Stomach smooth muscle (tissue), 2 donors: ENCODE data around the gene ABCA2.

Source experiments
- H3K27ac ChIP-seq: one replicate; pipeline ENCODE4 v1.7.0; 2013; ENCODE audit warnings: mild to moderate bottlenecking, low read length, inconsistent platforms
- H3K27me3 ChIP-seq, 2 donors: one replicate each; pipeline ENCODE4 v1.7.0; 2013; ENCODE audit warnings: low read length in 2 of 2; ENCODE audit not compliant: insufficient read depth in 2 of 2, control insufficient read depth in 1 of 2
- H3K36me3 ChIP-seq, 2 donors: one replicate each; pipeline ENCODE4 v1.7.0; 2013; ENCODE audit warnings: low read length in 2 of 2; ENCODE audit not compliant: control insufficient read depth in 2 of 2, insufficient read depth in 2 of 2
- H3K4me1 ChIP-seq: one replicate; pipeline ENCODE4 v1.7.0; 2013; ENCODE audit warnings: low read length; ENCODE audit not compliant: control insufficient read depth, insufficient read depth
- H3K4me3 ChIP-seq, 2 donors: one replicate each; pipeline ENCODE4 v1.7.0; 2013; ENCODE audit warnings: low read length in 2 of 2
- H3K9ac ChIP-seq, 2 donors: one replicate each; pipeline ENCODE4 v1.7.0; 2013; ENCODE audit warnings: low read length in 2 of 2, mild to moderate bottlenecking in 1 of 2
- H3K9me3 ChIP-seq, 2 donors: one replicate each; pipeline ENCODE4 v1.7.0; 2013; ENCODE audit warnings: low read length in 2 of 2; ENCODE audit not compliant: control insufficient read depth in 2 of 2
- donor health status: healthy.
- donor health status: Pancreatic carcinoma.

Gene ABCA2

GRCh38 chr9:137042751-137043727 lies 15.0 kb upstream of the ABCA2 start:
- H3K36me3 ChIP-seq, result peaks cover 8 to 9% of the 10 kb centered on the region in 2 donors
- peaks cover 25% of the 10 kb centered on the region for H3K4me1 ChIP-seq
- H3K27ac ChIP-seq, result peak overlapping the region; percentile 46
- H3K27me3 ChIP-seq, result peaks cover 9 to 10% of the 10 kb centered on the region in 2 donors
- peak overlapping the region in 1 of 2 donors; percentile 29 for H3K4me3 ChIP-seq
- no peak overlapping the region for H3K9ac ChIP-seq
- no peaks in the 10 kb centered on the region for H3K9me3 ChIP-seq

GRCh38 chr9:137041124-137041523 lies 13.1 kb upstream of the ABCA2 start:
- Histone ChIP-seq H3K4me3 (no peak overlapping the region), H3K4me1 (peaks cover 18% of the 10 kb centered on the region), H3K36me3 (peaks cover 8 to 9% of the 10 kb centered on the region in 2 donors), H3K27ac (no peak overlapping the region), H3K9ac (no peak overlapping the region), H3K27me3 (no peaks in the 10 kb centered on the region), H3K9me3 (no peaks in the 10 kb centered on the region)

DNA sequence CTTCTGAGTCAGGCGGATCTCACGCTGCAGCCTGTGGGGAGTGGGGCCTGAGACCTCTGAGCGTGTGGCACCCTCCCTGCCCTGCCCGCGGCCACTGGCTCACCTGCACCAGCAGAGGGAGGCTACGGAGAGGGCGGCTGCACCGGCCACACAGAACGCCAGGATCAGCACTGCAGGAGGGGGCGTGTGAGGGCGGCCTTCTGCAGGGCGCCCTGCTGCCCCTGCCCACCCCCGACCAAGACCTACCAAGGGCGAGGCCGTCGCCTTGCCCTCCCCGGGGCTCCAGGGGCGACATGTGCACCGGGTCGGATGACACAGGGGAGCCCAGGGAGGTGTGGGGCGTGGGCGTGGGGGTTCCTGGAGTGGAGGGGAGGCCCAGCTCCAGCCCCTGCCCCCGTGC lies 12.5 kb upstream of the ABCA2 start:
- Histone ChIP-seq H3K4me3 (no peak overlapping the region), H3K36me3 (peaks cover 8 to 9% of the 10 kb centered on the region in 2 donors), H3K9ac (no peak overlapping the region), H3K27me3 (peaks cover 0 to 3% of the 10 kb centered on the region in 2 donors), H3K27ac (no peak overlapping the region), H3K9me3 (no peaks in the 10 kb centered on the region), H3K4me1 (peaks cover 16% of the 10 kb centered on the region)

DNA sequence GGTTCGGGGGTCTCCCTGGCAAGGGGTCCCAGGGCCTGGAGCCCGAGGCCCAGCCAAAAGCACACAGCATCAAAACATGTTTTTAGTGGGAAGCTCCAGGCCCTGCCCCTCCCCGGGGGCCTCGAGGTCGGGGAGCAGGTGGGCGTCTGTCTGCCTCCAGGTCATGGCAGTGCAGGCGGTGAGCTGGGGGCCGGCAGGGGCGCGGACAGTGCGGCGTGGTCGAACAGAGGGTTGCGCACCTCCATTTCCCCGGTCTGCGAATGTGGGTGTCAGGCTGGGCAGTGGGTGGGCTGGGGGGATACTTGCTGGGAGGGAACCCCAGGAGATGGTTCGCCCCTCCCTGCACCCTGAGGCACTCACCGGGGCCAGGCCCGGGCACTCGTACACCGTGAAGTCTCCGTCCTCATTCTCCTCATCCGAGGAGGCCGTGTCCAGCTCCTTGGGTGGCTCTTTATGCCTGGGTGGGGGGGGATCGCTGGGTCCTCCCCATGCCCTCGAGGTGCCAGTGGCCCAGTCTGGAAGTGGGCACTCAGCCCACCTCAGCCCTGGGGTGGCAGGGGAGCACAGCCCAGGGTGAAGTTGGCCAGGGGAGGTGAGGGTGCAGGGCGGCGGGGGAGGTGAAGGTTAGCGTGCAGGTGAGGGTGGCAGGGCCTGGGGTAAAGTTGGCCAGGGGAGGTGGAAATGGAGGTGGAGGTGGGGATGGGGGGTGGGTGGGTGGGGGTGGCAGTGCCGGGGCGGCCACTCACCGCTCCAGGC lies 11.8 kb upstream of the ABCA2 start:
- peaks cover 8 to 9% of the 10 kb centered on the region in 2 donors for H3K36me3 ChIP-seq

DNA sequence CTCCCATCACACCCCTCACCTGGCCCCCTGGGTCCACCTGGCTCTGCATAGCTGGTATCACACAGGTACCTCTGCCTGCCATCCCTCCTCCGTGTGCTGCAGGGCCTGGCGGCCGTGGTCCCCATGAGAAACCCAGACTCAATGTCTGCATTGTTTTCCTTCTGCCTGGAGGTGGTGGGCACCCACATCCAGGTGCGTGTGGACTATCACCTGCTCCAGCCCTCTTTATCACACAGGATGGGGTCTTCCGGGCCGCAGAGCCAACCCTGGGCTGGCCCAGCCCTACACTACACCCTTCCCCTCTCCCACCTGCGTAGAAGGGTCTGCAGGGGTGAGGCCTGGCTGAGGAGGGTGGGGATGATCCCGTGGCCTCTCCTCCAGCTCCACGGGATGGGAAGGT lies 10.9 kb upstream of the ABCA2 start:
- no peaks in the 10 kb centered on the region for H3K9me3 ChIP-seq
- H3K9ac ChIP-seq, result no peak overlapping the region
- peaks cover 8 to 9% of the 10 kb centered on the region in 2 donors for H3K36me3 ChIP-seq
- H3K4me1 ChIP-seq, result peaks cover 8% of the 10 kb centered on the region
- no peak overlapping the region for H3K27ac ChIP-seq
- no peak overlapping the region for H3K4me3 ChIP-seq
- peaks cover 0 to 7% of the 10 kb centered on the region in 2 donors for H3K27me3 ChIP-seq

More for the DNA sequence above, 11.8 kb upstream of the ABCA2 start:
- Histone ChIP-seq H3K27ac (no peak overlapping the region), H3K27me3 (peaks cover 0 to 7% of the 10 kb centered on the region in 2 donors), H3K4me3 (no peak overlapping the region), H3K4me1 (peaks cover 17% of the 10 kb centered on the region), H3K9ac (no peak overlapping the region), H3K9me3 (no peaks in the 10 kb centered on the region)

- no peaks in the 10 kb centered on the region for H3K9me3 ChIP-seq
- peaks cover 0 to 7% of the 10 kb centered on the region in 2 donors for H3K27me3 ChIP-seq
- H3K9ac ChIP-seq, result no peak overlapping the region
- H3K4me3 ChIP-seq, result no peak overlapping the region
- peaks cover 8% of the 10 kb centered on the region for H3K4me1 ChIP-seq
- H3K36me3 ChIP-seq, result peaks cover 8 to 9% of the 10 kb centered on the region in 2 donors
- H3K27ac ChIP-seq, result no peak overlapping the region
Observed at GRCh38 chr9:137037483-137037882, 9.4 kb upstream of the ABCA2 start.

DNA sequence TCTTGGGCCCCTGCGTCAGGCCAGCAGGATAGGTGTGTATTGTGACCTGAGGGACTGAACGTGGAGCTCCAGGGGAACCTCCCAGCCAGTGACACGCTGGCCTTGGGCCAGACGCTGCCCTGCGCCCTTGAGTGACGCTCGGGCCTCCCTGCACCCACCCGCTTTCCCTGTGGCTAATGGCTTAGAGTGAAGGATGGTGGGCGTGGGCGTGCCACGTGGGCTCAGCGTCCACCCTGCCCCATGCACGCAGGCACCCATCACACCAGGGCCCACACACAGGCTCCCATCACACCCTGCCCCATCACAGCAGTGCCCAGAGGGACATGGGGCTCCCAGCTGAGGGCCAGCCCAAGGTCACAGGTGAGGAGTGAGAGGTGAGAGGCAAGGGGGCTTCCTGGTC lies 9.0 kb upstream of the ABCA2 start:
- no peak overlapping the region for H3K9ac ChIP-seq
- H3K4me1 ChIP-seq, result peaks cover 8% of the 10 kb centered on the region
- no peaks in the 10 kb centered on the region for H3K9me3 ChIP-seq
- no peak overlapping the region for H3K4me3 ChIP-seq
- no peak overlapping the region for H3K27ac ChIP-seq
- H3K27me3 ChIP-seq, result peaks cover 0 to 7% of the 10 kb centered on the region in 2 donors
- H3K36me3 ChIP-seq, result peaks cover 8 to 9% of the 10 kb centered on the region in 2 donors

- H3K27me3 ChIP-seq, result peaks cover 0 to 7% of the 10 kb centered on the region in 2 donors
- peaks cover 8% of the 10 kb centered on the region for H3K4me1 ChIP-seq
- peaks cover 8 to 9% of the 10 kb centered on the region in 2 donors for H3K36me3 ChIP-seq
- no peak overlapping the region for H3K4me3 ChIP-seq
- H3K9me3 ChIP-seq, result no peaks in the 10 kb centered on the region
- H3K27ac ChIP-seq, result no peak overlapping the region
- H3K9ac ChIP-seq, result no peak overlapping the region
Observed at GRCh38 chr9:137035937-137036336, 7.9 kb upstream of the ABCA2 start.

DNA sequence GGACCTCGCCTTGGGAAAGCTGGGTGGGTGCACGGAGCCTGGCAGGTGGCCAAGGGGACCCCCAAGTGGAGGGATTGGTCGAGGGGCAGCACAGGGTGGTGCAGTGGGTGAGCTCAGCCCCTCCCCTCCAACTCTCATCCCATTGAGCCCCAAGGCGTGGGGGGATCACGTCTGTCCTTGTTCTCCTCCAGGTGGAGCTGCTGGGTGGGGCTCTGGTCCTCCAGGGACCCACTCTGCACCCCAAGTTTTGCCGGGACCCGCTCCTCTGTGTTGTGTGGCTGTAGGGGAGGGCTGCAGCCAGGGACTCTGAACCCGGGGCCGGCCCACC lies 7.4 kb upstream of the ABCA2 start:
- H3K36me3 ChIP-seq, result peaks cover 8 to 9% of the 10 kb centered on the region in 2 donors
- no peak overlapping the region for H3K4me3 ChIP-seq
- H3K9me3 ChIP-seq, result no peaks in the 10 kb centered on the region
- H3K4me1 ChIP-seq, result peaks cover 8% of the 10 kb centered on the region
- peaks cover 0 to 7% of the 10 kb centered on the region in 2 donors for H3K27me3 ChIP-seq
- H3K27ac ChIP-seq, result no peak overlapping the region
- H3K9ac ChIP-seq, result no peak overlapping the region

DNA sequence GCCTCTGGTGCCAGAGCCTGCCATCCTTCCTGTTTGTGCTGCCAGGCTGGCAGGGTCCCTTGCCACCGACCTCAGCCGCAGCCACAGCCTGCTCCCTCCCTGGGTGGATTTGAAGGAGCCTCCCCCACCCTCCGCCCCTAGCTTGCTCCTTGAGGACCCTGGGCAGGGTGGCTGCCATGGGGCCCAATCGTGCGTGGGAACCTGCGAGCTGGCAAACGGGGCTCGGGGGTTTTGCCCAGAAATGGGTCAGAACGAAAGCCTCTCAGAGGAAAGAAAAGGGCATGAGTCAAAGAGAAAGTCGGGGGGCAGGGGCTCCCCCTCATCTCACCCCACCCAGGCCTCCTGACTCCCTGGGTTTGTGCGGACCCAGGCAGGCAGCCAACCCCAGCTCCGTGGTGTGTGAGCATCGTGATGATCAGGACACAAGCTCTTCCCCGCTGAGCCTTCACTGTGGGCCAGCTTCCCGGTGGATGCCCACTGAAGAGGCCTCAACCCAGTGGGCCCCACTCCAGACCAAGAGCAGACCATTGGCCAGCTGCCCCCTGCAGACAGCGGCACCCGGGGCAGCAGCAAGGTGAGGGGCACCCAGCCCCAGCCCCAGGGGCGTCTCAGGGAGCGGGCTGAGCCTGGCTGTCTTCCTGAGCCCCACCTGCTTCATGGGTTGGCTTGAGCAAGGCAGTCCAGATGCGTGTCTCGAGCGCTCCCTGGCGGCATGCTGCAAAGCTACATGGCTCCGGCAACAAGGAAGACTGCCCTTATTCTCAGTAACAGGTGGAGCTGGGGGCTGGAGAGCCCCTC lies 6.9 kb upstream of the ABCA2 start:
- peaks cover 8% of the 10 kb centered on the region for H3K4me1 ChIP-seq
- no peak overlapping the region for H3K4me3 ChIP-seq
- no peaks in the 10 kb centered on the region for H3K9me3 ChIP-seq
- no peak overlapping the region for H3K27ac ChIP-seq
- no peak overlapping the region for H3K9ac ChIP-seq
- peaks cover 0 to 7% of the 10 kb centered on the region in 2 donors for H3K27me3 ChIP-seq
- H3K36me3 ChIP-seq, result peaks cover 8 to 9% of the 10 kb centered on the region in 2 donors
